ENCODE measurements around the gene ZNF292. TPM values are rescaled to one million over a fixed set of nuclear protein-coding genes. Genes with fewer than 3 reads are reported as not detected.
"Not testable (repeated sequence)": the region's sequence is repeated elsewhere in the genome, so short reads cannot be mapped to it uniquely, and the experiment has no call there.

ZNF292 gene
- total RNA-seq, 2 experiments from 2014 or later = 48.1 to 48.3 TPM

DNA sequence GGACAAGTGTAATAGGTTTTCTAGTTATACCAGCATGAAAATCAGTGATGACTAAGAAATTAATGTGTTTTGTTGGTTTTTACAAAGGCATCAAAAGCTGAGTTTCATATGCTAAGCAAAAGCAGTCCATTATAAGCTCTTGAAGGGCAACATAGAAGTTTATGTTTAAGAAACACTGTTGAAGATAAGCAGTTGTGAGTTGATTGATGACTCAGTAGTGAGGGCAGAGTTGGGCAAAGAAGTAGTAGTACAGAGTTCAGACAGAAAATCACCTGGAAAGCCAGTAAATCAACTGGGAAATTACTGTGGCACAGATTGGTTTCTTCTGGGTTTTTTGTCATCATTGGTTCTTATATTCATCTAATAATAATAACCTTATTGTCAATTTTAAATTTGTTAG lies 89.0 kb downstream of the ZNF292 start:
- ChIA-PET POLR2A (no interaction called here), CTCF (interaction anchor here (1.3 kb wide), 1 partner anchor 11 kb away, joined by 3 read pairs; no protein-coding TSS in a partner anchor)

GRCh38 chr6:87250019-87250418 lies 94.7 kb downstream of the ZNF292 start:
- ChIA-PET CTCF (no interaction called here), POLR2A (no interaction called here)

DNA sequence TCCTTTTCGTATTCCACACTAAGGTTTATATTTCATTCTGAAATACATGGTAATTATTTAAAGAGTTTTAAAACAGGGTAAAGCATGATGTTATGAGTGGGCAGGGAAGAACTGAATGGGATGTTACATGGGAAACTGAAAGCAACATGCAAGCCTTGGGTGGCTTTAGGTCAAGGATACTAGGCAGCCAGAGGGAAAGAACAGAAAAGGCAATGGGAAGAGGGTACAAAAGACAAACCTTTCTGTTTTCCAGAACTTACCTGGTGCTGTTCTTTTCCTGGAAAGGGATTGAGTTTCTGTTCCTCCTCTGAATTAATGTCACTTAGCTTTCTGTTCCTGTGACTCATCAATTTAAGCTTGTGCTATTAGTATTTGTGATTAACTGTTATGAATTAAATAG lies 95.9 kb downstream of the ZNF292 start:
- CTCF ChIA-PET = no interaction called here
- POLR2A ChIA-PET = no interaction called here

DNA sequence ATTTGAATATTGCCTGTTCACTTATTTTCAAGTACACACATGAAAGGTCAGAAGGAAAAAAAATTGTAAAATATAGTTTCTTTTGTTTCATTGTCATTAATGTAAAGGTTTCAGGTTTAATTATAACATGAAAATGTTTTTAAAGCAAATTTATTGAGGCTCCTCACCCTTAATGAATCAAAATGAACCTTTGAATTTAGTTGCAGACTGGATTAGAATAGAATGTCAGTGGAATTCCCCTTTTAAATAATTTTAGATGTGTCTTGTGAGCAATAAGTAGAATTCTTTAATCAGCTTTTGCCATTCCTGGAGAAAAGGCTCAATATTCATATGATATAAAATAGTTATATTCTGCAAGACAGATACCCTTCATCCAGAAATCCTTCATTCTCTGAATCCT lies 96.4 kb downstream of the ZNF292 start:
- ChIA-PET POLR2A (no interaction called here), CTCF (no interaction called here)

- POLR2A ChIA-PET = no interaction called here
- CTCF ChIA-PET = no interaction called here
Observed at GRCh38 chr6:87257046-87257445, 101.7 kb downstream of the ZNF292 start.

GRCh38 chr6:87257565-87257964 lies 102.2 kb downstream of the ZNF292 start:
- CTCF ChIA-PET = no interaction called here
- POLR2A ChIA-PET = interaction anchor here (0.6 kb wide), 1 partner anchor 62 kb away, joined by 6 read pairs; no protein-coding TSS in a partner anchor

GRCh38 chr6:87257975-87258374 lies 102.6 kb downstream of the ZNF292 start:
- POLR2A ChIA-PET = interaction anchor here (0.6 kb wide), 1 partner anchor 62 kb away, joined by 6 read pairs; no protein-coding TSS in a partner anchor
- CTCF ChIA-PET = no interaction called here

DNA sequence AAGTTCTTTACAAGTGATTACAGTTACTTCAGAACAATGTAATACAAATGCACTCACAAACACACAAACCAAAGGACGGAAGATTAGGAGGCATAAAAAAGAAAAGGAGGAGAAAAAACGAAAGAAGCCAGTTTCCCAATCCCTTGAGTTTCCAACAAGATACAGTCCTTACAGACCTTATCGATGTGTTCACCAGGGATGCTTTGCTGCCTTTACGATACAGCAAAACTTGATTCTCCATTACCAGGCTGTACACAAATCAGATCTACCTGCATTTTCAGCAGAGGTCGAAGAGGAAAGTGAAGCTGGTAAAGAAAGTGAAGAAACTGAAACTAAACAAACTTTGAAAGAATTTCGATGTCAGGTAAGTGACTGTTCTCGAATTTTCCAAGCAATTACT lies 104.4 kb downstream of the ZNF292 start:
- ChIA-PET CTCF (no interaction called here), POLR2A (no interaction called here)

DNA sequence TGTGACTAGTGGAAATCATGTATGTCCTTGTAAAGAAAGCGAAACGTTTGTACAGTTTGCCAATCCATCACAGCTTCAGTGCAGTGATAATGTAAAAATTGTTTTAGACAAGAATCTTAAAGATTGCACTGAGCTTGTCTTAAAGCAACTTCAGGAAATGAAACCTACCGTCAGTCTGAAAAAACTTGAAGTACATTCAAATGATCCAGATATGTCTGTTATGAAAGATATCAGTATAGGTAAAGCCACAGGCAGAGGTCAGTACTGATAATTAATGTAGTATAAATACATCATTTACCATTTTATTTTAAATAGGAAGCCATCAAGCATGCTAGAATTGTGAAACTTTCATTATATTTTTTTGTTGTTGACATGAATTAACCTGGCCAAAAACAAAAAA lies 106.2 kb downstream of the ZNF292 start:
- ChIA-PET POLR2A (no interaction called here), CTCF (no interaction called here)

GRCh38 chr6:87264481-87264880 lies 109.1 kb downstream of the ZNF292 start:
- ChIA-PET CTCF (no interaction called here), POLR2A (no interaction called here)

GRCh38 chr6:87274660-87275274 lies 119.4 kb downstream of the ZNF292 start:
- ChIA-PET CTCF (no interaction called here), POLR2A (no interaction called here)

DNA sequence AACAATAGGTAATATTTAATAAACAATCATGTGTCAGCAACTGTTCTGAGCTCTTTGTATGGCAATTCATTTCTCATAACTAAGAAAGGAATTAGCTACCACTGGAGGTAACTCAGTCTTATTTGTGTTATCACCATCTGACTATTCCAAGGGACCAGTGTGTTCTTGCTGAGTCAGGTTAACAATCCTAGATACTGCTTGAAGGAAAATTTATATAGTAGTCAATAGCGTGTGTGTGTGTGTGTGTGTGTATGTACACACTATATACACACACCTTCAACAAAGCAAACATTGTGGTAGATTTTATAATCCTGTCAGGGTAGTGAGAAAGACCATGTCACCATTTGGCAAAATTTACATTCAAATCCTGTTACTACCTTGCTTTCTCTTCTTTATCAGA lies 121.3 kb downstream of the ZNF292 start:
- ChIA-PET POLR2A (no interaction called here), CTCF (no interaction called here)

DNA sequence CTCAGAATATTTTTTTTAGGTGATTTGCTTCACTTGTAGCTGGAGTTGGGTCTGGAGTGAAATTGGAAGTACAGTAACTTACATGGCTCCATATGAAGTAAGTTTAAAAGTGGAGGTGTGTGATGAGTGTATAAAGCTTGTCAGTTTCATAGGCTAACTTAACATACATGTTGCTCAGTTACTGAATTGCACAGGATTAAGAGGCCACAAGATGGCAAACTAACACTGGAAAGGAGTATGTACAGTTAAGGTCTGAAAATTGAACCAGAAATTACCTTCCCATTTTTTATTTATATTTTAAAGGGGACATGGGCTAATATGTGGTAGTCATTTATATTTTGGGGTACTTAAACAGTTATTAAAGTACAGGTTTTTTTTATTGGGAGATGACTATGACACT lies 121.8 kb downstream of the ZNF292 start:
- ChIA-PET CTCF (no interaction called here), POLR2A (no interaction called here)

GRCh38 chr6:87279196-87279595 lies 123.8 kb downstream of the ZNF292 start:
- ChIA-PET CTCF (no interaction called here), POLR2A (interaction anchor here (0.5 kb wide), 1 partner anchor 411 kb away, joined by 3 read pairs; no protein-coding TSS in a partner anchor)

DNA sequence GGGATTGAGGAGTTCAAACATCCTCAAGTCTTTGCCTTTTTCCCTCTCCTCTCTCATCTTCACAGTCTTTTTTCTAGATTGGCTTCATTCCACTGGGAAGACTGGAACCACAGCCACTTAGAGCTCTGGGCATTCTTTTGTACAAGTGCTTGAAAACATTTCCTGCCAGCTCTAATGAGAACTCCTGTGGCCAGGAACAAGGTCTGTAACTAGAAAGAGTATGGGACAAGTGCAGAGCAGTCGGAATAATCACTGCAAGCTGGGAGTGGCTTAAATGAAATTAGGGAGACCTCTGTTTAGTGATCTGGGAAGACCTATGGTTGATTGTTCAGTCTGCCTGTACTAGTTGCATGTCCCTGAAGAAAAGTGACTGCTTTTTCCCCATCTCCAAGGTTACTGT lies 126.1 kb downstream of the ZNF292 start:
- ChIA-PET CTCF (no interaction called here), POLR2A (no interaction called here)

DNA sequence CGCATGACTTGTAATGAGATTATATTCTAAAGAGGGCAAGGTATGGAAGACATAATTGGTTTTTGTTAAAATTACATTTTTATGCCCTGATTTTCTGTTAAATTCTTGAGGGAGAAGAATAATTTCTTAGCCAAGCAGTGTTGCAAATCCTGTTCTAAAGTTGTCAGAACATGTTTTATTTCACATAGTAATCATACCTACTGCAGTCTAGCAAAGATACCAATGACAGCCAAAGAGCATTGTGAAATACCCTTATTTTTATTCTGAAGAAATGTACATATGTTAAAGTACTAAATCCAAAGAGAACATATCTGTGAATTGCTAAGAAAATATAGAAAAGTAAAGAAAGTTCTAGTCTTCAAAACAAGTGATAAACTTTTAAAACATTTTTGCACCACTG lies 127.4 kb downstream of the ZNF292 start:
- CTCF ChIA-PET = no interaction called here
- POLR2A ChIA-PET = no interaction called here

GRCh38 chr6:87283461-87283860 lies 128.1 kb downstream of the ZNF292 start:
- ChIA-PET POLR2A (no interaction called here), CTCF (no interaction called here)

DNA sequence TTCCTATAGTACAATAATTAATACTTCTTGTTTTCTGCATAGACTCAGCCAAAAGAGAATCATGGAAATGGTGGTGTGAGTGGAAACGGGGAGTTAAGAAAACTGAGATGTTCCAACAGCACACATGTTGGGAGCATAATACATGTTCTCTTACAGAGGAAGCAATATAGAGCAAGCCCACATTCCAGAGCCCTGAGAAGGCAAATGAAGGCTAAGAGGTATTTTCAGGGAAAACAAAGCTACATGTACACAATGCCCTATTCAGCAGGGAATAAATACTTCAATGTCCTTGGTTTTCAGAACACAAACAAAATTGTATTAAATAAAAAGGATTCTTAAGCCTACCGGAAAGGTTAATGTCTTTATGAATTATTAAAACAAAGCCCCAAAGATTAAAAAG lies 131.9 kb downstream of the ZNF292 start:
- ChIA-PET POLR2A (no interaction called here), CTCF (no interaction called here)

- POLR2A ChIA-PET = no interaction called here
- CTCF ChIA-PET = interaction anchor here (0.6 kb wide), 1 partner anchor 136 kb away, joined by 3 read pairs; no protein-coding TSS in a partner anchor
Observed at GRCh38 chr6:87289571-87289970, 134.2 kb downstream of the ZNF292 start.

GRCh38 chr6:87291883-87292282 lies 136.5 kb downstream of the ZNF292 start:
- POLR2A ChIA-PET = no interaction called here
- CTCF ChIA-PET = no interaction called here

DNA sequence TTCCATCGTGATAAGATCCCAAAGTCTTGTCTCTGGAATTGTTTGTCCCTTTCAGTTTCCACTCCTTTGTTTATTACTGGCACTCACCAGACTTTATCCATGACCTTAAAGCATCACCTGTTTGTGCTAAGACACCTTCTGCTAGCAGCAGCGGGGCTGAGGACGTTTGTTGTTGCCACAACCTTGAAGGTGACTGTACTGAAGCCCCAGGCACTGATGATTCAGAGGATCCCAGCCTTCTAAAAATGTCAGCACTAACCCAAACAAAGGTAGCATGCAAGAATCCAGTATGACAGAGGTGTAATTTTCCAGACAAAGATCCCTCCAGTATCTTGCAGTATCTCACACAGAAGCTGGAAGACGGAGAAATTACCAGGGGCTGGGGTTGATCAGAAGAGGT lies 138.2 kb downstream of the ZNF292 start:
- POLR2A ChIA-PET = no interaction called here
- CTCF ChIA-PET = no interaction called here

- POLR2A ChIA-PET = no interaction called here
- CTCF ChIA-PET = no interaction called here
Observed at GRCh38 chr6:87297119-87297518, 141.8 kb downstream of the ZNF292 start.

DNA sequence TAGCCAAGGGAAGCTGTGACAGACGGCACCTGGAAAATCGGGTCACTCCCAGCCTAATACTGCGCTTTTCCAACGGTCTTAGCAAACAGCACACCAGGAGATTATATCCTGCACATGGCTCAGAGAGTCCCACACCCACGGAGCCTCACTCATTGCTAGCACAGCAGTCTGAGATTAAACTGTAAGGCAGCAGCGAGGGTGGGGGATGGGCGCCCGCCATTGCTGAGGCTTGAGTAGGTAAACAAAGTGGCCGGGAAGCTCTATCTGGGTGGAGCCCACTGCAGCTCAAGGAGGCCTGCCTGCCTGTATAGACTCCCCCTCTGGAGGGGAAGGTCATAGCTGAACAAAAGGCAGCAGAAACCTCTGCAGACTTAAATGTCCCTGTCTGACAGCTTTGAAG lies 145.9 kb downstream of the ZNF292 start:
- POLR2A ChIA-PET = interaction anchor here (0.6 kb wide), 1 partner anchor 18 kb away, joined by 4 read pairs; no protein-coding TSS in a partner anchor
- CTCF ChIA-PET = not testable (repeated sequence)
